ENCODE data around the gene ADAP1.
A peak's percentile ranks its signal among the peaks of the same experiment; 100 is the strongest.
"Not testable (repeated sequence)": the region's sequence is repeated elsewhere in the genome, so short reads cannot be mapped to it uniquely, and the experiment has no call there.

ADAP1 gene

DNA sequence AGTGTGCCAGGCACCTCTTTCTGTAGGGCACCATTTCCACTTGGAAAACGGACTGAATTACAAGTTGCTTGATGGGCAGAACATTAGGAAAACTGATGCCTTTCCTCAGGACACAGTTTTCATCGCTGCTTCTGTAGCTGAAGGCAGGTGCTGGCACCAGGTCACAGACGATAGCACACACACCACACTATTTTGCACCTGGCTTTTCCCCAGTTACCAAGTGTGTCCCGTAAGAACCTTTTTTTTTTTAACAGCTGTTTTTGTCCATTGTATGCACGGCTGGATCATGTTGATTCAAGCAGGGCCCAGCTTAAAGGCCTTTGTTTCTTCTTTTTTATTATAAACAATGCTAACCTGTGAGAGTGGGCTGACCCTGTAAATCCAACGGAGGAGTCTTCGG, 79.4 kb downstream of the ADAP1 start:
- peak overlapping the region in 1 of 2 donors; percentile 51 for H3K27ac ChIP-seq
- TF ChIP-seq, protein P1, sequence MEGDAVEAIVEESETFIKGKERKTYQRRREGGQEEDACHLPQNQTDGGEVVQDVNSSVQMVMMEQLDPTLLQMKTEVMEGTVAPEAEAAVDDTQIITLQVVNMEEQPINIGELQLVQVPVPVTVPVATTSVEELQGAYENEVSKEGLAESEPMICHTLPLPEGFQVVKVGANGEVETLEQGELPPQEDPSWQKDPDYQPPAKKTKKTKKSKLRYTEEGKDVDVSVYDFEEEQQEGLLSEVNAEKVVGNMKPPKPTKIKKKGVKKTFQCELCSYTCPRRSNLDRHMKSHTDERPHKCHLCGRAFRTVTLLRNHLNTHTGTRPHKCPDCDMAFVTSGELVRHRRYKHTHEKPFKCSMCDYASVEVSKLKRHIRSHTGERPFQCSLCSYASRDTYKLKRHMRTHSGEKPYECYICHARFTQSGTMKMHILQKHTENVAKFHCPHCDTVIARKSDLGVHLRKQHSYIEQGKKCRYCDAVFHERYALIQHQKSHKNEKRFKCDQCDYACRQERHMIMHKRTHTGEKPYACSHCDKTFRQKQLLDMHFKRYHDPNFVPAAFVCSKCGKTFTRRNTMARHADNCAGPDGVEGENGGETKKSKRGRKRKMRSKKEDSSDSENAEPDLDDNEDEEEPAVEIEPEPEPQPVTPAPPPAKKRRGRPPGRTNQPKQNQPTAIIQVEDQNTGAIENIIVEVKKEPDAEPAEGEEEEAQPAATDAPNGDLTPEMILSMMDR (IDR thresholded peaks at IDR 0.05), result no peak
- no peak overlapping the region for H3K4me3 ChIP-seq
- no peak for DNase-seq (ENCODE audit: low spot score)

DNA sequence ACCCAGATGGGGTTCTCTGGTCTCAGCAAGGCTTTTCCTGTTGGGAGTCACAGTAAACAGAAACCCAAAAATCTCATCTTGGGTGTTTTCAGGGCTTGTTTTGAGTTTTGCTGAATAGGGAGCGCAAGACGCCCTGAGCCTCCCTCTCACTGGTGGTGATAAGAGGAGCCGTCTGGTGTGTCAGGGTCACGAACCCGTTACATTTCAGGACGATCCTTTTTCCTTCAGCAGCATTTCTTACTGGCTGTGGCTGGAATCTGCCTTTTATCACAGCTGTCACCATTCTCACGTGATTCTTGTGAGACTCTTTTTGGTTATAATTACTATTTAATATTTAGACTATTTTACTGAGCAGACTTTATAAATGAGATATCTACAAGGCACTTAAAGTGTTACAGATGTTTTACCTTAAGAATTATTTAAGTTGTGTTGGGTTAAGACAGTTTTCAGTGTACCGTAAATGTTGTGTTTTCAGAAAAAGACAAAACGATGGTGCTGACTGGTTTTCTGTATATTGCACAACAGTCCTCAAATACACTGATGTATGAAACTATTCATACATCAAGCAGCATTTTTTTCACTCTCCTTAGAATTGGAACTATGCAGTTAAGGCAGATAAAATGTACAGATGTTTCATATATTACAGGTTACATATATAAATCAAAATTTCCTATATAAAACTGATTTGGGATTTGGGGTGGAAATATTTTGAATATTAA, 80.3 kb downstream of the ADAP1 start:
- peak overlapping the region; percentile 34 to 68 for H3K27ac ChIP-seq

DNA sequence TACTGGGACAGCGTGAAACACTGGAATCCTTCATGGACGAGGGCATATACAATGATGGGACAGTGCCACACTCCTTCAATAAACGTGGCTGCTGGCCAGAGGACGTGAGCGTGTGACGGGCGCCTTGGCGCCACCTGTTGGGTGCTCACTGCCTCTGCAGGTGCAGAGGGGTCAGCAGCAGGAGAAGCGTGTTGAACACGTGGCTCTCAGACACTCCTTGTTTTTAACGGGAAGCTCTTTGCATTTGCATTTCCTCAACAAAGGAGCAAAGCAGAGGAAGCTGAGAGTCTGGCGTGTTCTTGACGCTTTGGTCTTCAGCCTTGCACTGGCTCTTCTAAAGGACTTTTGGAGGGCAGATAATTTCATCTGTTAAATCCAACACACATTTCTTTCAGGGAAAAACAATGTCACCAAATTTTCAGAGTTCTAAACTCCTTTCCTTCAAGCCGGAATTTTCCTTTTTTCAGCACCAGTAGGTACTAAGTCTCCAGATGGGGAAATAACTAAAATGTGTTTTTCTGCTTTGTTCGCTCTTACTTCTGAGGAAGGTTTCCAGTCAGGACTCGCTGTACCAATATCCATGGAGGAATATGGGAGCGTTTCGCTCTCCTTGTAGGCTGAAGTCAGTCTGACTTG, 81.0 kb downstream of the ADAP1 start:
- TF ChIP-seq, protein P1 (IDR thresholded peaks at IDR 0.05), result peak; percentile 85
- H3K4me3 ChIP-seq, result no peak overlapping the region

More for the DNA sequence above, 80.3 kb downstream of the ADAP1 start:
- no peak for DNase-seq (ENCODE audit: low spot score)
- TF ChIP-seq, protein P1 (IDR thresholded peaks at IDR 0.05), result no peak
- no peak overlapping the region for H3K4me3 ChIP-seq

DNA sequence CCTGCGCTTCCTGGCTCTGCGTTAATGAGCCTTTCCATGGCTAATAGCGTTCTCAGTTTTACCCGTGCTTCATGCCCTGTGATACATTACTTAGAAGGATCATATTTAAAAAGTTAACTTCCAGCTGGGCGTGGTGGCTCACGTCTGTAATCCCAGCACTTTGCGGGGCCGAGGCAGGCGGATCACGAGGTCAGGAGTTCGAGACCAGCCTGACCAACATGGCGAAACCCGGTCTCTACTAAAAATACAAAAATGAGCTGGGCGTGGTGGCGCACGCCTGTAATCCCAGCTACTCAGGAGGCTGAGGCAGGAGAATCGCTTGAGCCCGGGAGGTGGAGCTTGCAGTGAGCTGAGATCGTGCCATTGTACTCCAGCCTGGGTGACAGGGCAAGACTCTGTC, 81.8 kb downstream of the ADAP1 start:
- DNase-seq (ENCODE audit: low spot score), result not testable (repeated sequence)

More for the DNA sequence above, 81.0 kb downstream of the ADAP1 start:
- peak overlapping the region; percentile 34 to 68 for H3K27ac ChIP-seq
- DNase-seq (ENCODE audit: low spot score), result peak; percentile 85

DNA sequence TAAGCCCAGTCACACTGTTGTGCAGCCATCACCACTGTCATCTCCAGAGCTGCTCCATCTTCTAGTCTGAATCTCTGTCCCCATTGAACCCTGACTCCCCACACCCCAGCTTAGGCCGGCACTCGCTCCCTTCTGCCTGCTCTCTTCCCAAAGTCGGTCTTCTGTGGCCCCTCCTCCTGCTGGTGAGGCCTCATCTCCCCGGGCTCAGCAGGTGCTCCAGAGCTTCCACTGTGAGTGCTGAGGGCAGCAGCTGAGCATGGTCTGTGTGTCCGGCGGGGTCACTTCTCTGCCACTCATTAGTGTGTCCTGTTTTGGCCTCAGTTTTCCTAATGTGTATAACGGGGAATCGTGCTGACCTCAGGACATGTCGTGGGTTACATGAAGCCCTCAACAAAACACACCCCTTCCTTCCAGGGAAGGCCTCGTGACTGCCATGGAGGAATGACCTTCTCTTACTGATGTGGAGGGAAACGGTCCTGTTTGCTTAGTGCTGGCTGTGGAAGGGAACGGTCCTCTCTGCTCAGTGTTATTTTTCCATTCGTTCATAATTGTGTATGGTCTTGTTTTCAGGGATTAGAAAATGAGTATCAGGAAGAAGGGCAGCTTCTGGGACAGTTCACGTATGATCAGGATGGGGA, 82.5 kb downstream of the ADAP1 start:
- TF ChIP-seq, protein P1 (IDR thresholded peaks at IDR 0.05), result no peak
- no peak for DNase-seq (ENCODE audit: low spot score)
- Histone ChIP-seq H3K27ac (peak overlapping the region in 1 of 2 donors; percentile 68), H3K4me3 (no peak overlapping the region)

More for the DNA sequence above, 81.8 kb downstream of the ADAP1 start:
- H3K4me3 ChIP-seq, result not testable (repeated sequence)
- peak overlapping the region; percentile 34 to 68 for H3K27ac ChIP-seq

DNA sequence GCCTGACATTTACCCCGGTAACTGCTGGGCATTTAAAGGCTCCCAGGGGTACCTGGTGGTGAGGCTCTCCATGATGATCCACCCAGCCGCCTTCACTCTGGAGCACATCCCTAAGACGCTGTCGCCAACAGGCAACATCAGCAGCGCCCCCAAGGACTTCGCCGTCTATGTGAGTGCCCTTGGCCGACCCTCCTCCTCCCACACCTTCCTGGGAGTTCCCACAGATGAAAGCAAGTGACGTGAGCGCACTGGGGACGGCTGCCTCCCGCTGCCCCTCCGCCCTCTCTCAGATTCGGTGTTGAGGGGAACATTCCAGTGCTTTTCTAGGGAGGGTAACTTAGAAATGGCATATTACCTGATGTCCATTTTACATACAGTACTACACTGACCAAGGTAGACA, 85.1 kb downstream of the ADAP1 start:
- no peak for DNase-seq (ENCODE audit: low spot score)
- H3K27ac ChIP-seq, result peak overlapping the region; percentile 55 to 96
- TF ChIP-seq, protein P1 (IDR thresholded peaks at IDR 0.05), result no peak

DNA sequence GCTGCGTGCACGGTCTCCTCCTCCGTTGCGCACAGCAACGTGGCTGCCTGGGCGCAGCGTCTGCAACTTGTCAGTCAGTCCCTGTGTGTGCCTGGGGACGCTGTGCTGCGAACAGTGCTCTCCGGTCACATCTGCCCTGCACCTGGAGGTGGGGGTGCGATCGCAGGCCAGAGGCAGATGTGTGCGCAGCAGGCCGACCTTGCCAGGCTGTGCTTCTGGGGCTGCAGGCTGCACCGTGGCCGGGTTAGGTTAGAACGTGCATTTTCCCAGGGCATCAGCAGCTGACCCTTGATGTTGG, 86.3 kb downstream of the ADAP1 start:
- no peak for DNase-seq (ENCODE audit: low spot score)
- TF ChIP-seq, protein P1 (IDR thresholded peaks at IDR 0.05), result no peak
- Histone ChIP-seq H3K4me3 (peak overlapping the region; percentile 23), H3K27ac (peak overlapping the region; percentile 90 to 96)

More for the DNA sequence above, 85.1 kb downstream of the ADAP1 start:
- no peak overlapping the region for H3K4me3 ChIP-seq

Measured in coronary artery (tissue), 2 donors.